Dedifferentiated amniotic fluid mesenchymal stem cell (primary cell): ENCODE data around the gene TBKBP1.

Experiments
- DNase-seq: peaks from one replicate; pipeline ENCODE4 v3.0.0-alpha.2; 2016; ENCODE audit errors: extremely low spot score

Gene TBKBP1

DNA sequence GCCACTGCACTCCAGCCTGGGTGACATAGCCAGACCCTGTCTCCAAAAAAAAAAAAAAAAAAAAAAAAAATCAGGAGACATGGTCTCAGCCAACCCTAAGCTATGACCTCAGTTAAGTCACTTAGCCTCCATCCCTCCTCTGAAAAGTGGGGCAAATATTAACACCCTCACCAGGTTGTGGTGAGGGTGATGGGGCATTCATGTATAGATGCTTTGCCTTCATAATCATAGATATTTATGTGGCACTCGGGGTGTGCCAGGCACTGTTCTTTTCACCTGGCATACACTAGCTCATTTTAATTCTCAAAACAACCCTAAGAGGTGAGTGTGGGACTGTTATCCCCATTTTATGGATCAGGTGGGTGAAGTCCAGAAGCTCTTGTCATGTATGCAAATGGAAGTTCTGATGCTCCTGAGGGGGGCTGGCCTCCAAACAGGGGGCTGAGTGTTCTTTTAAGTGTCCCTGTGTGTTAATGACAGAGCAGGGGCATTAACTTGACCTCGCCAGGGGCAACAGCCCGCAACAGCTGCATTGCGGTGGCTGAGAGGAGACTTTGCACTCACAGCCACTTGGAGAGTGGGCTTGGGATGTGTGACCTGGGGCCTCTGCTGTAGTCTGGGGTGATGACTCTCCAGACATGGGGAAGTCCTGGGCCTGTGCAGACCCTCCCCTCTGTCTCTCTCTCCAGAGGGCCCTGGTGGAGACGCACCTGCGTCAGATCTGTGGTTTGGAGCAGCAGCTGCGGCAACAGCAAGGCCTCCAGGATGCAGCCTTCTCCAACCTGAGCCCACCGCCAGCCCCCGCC, 4.1 kb downstream of the TBKBP1 start:
- no peak for DNase-seq

DNA sequence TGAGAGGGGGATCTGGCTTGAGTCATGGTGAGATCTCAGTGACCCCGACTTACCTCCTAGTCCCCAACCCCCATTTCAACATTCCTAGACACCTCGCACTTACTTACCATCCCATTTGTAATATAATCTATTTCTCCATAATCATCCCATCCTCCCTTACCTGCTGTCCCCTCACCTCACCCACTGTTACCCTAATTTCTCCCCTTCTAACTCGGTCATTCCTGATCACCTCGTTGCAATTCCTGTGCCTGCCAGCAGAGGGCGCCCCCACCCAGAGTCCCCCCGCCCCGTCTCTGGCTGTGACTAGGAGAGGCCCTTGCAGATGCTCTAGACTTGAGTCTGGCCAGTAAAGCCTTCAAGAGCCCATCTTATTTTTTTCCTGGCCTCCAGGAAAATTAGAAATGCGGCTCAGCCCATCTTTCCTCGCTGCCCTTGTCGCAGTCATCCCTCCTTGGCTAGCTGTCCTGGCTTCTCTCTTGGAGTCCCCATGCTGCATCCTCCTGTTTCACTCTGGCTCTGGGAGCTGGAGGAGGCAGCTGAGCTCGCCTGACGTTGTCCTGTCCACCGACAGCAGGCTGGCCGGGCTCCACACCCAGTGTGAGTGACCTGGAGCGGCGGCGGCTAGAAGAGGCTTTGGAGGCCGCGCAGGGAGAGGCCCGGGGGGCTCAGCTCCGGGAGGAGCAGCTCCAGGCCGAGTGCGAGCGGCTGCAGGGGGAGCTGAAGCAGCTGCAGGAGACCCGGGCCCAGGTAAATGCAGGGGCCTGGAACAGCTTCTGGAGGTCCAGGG, 5.0 kb downstream of the TBKBP1 start:
- peak; percentile 24 for DNase-seq

DNA sequence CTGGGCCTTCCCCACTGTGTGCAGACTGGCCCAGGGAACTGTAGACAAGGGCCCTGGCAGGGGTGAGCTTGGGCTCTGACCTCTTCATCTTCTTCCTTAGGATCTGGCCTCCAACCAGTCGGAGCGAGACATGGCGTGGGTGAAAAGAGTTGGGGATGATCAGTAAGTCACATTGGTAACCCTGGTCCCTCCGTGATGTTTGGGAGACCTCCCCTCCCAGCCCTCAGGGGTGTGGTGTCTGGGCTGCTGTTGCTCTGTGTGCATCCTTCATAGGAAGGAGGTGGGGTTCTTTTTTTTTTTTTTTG, 5.5 kb downstream of the TBKBP1 start:
- no peak for DNase-seq

DNA sequence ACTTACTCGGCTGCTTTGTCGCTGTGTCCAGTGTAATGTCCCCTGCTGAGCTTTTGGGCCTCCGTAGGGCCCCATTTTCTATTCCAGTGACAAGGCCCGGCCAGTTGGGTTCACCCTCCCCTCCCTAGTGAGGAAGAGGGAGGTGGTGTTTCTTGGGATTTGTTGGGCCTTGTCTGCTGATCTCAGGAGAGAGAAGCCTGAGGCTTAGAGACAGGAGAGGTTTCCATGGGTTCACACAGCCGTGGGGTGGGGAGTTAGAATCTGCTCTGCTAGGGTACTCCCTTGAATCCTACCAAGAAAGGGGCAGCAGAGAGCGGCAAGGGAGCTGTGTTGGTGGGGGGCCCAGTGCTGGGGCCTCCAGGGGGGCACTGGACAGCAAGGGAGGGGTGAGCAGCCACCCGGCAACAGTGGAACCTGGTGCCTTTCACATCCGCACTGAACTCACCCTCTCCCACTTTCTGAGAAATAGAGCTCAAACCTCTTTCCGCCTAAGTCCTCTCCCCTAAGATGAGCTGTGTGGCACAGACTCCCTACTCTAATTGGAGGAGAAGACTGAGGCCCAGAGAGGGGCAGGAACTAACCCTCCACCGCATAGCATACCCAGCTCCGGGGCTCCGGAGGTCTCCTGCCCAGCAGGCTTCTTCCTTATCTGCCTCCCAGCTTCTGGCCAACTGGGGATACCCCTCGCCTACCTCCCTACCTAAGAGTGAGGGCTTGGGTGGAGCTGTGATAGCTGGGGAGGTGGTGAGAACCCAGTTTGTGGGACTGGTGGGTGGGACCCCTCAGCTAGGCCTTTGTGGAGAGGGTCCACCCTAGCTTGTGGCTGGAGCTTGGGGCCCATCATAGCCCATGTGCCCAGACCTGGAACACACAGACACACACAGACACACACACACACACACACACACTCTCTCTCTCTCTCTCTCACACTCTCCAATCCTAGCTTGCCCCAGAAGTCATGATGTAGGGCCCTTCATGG, 6.8 kb downstream of the TBKBP1 start:
- DNase-seq: no peak

DNA sequence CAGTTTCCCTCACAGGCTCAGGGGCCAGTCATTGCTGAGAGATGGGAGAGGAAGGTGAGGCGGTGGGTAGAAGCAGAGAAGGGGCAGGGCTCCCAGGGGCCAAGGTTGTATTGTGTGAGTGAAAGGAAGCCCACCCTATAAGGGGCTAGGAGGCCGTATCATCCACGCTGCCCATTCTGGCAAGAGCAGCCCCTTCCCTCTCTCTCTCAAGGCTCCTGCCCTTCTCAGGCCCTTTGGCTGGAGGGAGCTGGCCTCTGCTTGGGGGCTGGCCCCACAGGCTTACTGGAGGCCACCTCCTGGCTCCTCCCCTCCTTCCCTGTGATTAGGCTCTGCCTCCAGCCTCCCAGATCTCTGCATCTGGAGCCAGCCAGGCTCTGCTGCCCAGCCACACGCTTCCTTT, 7.6 kb downstream of the TBKBP1 start:
- DNase-seq: no peak

DNA sequence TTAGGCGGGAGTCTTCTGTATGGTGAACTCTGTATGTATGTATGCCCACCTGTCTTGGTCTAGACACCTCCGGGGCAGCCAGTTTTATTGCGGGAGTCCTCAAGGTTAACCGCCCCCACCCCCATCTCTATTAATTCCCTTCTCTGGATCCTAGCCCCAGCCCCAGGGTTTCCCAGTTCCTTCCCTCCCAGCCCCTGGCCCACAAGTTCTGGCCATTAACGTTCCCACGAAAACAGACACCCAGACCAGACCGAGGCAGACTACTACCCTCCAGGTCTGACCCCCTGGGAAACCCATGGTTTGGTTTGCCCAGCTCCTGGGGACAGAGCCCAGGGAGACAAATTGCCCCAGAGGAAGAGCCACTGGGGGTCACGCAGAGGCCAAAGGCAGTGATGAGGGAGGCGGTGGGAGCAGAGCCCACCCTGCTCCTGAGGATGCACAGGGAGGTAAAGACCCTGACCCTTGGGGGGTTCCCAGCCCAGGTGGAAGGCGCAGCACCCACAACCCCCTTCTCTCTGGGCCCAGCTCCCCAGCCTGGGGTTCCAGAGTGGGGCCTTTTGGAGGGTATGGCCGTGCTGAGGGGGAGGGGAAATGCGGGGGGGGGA, 8.5 kb downstream of the TBKBP1 start:
- no peak for DNase-seq

DNA sequence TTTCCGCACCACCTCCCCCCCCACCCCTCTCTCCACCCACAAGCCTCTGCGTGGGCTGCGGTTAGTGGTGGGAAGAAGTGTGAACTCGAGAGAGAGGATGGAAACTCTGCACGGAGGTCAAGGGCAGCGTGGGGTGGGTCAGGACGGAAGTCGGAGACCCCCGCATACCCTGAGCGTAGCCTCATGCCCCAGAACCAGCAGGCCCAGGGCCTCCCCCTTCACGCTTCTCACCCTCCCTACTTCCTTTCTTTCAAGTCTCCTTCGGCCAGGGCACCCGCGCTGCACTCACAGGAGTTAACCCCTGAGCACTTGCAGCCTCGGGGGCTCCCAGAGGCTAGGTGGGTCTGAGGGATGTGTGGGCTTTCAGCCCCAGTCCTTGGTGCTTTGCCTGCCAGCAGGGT, 9.2 kb downstream of the TBKBP1 start:
- DNase-seq: no peak

DNA sequence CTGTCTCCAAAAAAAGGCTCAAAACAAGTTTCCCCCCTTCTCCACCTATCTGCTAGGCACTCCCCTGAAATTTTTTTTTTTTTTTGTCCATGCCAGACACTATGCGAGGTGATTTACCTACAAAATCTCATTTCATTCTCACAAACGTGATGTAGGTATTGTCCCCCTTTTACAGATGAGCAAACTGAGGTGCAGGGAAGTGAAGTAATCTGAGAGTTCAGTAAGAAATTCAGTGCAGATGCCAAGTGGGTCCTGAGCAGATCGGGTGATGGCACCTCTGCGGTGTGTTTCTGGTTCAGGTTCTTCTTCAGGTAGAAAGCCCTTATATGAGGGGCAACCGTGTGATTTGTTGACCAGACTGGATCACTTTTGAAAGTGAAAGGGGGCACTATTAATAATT, 9.7 kb downstream of the TBKBP1 start:
- no peak for DNase-seq

DNA sequence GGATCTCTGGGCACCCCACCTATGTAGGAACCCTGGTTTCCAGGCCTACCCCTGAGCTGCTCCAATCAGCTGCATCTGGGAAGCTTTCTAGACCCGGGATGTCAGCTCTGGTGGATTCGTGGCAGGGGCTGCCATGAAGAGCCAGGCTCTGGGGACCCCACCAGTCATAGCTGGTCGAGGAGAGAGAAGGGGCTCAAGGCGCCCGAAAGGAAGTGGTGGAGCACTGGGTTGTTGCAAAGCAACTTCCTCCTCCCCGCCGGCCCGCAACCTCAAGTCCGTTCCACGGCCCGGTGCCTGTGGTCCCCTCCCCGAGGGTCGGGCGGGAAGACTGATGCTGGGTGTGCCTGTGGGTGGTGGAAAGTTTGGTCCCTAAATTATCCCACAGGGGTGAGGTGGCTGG, 10.2 kb downstream of the TBKBP1 start:
- DNase-seq: no peak

DNA sequence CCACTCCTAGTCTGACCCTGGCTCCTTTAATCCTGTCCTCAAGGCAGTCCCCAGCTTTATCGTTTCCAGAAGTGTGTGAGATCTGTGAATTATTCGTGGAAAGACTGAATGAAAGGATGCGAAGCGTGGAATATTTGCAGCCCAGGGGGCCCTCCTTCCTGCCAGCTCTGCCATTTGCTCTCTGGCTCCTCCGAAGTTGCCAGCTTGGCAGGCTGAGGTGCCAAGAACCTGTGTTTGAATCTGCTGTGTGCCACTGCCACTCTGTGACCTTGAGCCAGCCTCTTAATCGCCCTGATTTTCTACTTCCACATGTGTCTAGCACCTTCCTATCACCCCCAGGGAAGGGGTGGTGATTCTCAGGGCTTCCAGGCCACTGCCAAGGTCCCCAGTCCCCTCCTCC, 10.8 kb downstream of the TBKBP1 start:
- no peak for DNase-seq

DNA sequence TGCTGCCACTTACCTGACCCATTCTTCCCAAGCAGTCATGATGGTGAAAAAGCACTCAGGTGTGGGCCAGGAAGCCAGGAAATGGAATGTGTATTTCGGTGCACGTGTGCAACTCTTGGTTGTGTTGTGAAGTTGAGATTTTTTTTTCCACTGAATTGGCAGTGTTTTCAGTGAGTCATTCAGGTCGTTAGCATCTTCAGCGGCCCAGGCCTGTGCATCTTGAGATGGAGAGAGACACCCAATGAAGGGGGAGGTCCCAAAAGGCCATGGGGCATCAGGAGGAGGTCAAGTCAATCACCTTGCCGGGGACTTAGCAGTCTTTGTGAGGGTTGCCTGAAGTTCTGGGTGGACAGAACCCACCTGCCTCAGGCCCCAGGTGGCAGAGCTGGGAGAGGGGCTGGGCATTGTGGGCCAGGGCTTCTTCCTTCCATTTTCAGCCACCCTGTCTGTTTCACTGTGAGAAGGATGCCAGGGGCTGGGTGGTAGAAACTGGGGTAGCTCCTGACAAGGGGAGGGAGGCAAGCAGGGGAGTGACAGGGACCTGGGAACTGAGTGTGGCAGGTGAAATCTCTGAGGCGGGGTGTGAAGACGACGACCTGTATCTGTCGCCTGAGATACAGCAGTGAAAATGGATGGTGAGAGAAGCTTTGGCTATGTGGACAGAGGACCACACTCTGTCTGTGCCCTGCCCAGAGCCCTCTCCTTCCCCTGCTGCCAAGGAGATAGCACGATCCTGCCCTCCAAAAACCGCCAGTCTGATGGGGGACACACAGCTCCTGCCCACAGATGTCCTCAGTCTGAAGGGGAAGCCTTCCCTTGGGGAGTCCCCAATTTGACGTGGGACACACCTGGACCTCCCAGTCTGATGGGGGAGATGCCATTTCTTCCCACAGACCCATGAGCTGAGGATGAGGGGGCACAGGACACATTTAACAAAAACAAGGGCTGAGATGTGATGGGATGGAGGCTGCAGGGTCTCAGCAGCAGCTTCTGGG, 11.9 kb downstream of the TBKBP1 start:
- DNase-seq: no peak

DNA sequence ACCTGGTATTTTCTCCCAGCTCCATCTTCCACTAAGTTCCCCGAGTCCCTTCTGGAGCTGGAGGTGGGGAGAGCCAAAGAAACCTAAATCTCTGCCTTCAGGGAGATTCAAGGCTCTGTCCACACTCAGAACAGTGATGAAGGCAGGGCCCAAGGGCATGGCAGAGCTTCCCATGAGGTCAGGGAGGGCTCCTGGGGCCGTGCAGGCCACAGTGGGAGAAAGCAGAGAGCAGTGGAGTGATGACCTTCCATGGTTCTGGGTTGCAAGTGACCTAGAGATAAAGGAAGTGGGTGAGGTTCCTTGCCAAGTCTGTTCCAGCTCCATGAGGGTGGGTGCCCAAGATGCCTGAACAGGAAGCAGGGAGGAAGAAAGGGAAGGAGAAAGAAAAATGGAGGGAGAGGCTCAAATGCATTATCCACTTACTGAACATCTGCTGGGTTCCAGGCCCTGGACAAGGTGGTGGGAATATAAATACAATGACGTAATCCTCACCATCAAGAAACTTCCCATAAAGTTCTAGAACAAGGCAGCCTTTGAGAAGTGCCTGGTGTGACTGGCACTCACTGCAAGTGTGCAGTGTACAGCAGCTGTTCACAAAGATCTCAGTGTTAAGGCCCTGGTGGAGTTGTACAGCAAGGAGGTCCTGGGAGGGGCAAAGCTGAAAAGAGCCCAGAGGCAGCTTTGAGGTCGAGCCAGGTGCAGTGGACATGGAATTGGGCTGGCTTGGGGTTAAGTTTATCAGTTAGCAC, 13.3 kb downstream of the TBKBP1 start:
- DNase-seq: no peak

DNA sequence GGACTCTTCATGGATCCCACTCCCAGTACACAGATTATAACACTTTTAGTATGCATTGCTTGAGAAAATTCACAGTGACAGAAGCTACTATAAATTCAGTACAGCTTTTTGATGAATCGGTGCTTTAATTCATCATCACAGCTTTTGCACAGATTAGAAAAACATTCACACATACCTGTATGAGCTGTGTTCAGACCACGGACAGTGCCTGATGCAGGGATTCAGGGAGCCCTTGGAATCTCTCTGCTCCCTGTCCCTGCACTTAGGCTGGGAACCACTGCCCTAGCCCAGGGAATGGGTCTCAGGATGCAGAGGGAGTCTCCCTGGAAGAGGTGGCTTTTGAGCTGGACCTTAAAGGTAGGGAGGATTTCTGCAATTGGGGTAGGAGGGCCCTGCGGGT, 13.9 kb downstream of the TBKBP1 start:
- no peak for DNase-seq

DNA sequence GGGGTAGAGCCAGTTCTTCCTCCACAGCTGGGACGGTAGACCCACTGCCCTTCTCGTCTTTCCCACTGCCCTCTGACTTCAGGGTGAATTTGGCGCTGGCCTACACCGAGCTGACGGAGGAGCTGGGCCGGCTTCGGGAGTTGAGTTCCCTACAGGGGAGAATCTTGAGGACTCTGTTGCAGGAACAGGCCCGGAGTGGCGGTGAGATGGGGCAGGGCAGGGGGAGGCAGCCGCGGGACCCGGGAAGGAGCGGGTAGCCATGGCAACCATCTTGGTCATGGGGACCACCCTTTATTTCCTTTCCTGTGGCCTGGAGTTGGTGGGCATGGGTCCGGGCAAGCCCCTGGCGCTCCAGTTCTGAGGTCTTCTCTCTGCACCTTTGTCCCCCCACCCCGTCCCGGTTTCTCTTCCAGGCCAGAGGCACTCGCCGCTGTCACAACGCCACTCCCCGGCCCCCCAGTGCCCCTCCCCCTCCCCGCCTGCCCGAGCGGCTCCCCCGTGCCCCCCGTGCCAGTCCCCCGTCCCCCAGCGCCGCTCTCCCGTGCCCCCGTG, 14.4 kb downstream of the TBKBP1 start:
- no peak for DNase-seq

DNA sequence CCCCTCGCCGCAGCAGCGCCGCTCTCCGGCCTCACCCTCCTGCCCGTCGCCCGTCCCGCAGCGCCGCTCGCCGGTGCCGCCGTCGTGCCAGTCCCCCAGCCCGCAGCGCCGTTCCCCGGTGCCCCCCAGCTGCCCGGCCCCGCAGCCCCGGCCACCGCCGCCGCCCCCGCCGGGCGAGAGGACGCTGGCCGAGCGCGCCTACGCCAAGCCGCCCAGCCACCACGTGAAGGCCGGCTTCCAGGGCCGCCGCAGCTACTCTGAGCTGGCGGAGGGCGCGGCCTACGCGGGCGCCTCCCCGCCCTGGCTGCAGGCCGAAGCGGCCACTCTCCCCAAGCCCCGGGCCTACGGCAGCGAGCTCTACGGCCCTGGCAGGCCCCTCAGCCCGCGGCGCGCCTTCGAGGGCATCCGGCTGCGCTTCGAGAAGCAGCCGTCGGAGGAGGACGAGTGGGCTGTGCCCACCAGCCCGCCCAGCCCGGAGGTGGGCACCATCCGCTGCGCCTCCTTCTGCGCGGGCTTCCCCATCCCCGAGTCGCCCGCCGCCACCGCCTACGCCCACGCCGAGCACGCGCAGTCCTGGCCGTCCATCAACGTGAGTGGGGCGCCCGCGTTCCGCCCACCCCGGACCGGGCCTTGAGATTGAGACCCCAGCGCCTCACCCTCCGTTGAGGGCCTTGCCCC, 15.0 kb downstream of the TBKBP1 start:
- DNase-seq: no peak

DNA sequence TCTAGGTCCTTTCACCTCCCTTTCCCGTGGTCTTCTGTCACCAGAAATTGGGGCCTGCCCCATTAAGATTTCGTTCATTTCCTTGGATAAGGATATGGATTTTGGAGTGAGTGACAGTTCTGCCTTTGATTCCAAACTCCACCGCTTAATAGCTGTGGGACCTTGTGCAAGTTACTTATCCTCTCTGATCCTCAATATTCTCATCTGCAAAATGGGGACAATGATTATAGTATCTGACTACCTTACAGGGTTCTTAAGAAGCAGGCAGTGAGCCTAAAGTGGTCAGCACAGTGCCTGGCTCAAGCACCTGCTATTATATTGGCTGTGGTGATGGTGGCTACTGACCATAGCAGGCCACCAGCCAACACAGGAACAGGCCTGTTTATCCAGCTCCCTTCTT, 15.6 kb downstream of the TBKBP1 start:
- no peak for DNase-seq

DNA sequence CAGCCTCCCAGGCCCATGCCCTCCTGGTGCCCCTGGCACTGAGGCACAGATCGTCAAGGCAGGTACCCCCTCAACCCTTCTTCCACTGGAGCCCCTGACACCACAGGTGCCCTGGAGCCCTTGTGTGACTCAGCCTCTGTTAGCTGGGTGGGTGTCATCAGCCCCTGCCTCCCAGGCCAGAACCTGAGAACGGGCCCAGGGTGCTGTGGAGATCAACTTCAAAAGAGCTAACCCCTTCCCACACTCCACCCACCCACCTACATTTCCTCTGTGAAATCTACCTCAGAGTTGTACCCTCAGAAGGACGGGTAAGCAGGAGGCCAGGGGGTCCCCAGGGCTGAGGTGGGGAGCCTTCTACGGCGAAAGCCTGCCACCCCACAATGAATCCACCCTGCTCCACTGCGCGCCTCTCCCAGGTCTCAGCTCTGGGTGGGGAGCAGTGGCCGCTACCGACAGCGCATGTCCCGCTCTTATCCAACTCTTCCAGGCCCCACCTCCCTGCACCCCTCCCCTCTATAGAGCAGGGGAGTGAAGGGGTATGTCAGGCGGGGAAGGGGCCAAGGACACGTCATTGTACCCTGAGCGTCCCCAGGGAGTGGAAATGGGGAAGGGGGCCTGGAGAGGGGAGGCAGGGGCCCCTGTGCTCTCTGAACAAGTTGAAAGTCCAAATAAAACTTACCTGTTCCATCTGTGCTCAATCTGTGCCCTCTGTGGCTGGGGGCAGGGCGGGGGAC, 17.6 kb downstream of the TBKBP1 start:
- DNase-seq: no peak

DNA sequence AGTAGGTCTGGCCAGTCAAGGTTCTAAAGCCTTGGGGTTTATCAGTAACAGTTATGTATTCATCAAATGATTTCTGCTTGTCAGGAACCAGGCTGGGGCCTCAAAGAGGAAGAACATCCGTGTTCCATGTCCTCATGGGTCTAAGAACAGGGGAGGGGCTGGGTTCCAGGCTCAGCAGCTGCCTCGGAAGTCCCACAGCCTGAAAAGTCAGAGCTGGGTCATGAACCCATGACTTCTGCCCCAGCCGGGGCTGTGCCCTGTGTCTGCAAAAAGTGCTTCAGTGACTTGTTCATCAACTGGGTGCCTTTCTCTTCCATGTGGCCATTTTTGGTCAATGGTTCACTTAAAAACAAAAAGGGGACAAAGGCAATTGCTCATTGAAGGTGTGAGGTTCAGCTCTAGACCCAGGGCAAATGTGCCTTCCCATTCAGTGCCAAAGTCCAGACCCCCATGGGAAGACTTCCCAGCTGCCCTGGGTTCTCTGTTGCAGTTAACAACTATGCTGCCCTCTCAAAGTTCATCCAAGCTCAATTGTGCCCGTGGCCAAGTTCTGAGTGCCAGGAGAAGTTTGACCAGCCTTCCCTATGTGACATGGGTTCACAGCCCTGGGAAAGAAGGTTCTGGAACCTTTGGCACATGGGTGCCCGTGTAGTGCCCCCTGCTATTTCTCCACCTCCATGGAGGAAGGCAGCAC, 18.5 kb downstream of the TBKBP1 start:
- no peak for DNase-seq
